ENCODE data around the gene CCNT2. TPM values are rescaled to one million over a fixed set of nuclear protein-coding genes. Genes with fewer than 3 reads are reported as not detected.
"Not testable (repeated sequence)": the region's sequence is repeated elsewhere in the genome, so short reads cannot be mapped to it uniquely, and the experiment has no call there.

CCNT2 gene
- total and polyA plus RNA-seq, 4 experiments from 2014 or later, result 23.1 to 80.6 (median 49.8) TPM

- H3K4me3 ChIP-seq (ENCODE audit: low read length in 2 of 2), result no peak overlapping the region
- H3K4me3 Mint-ChIP-seq, result no peak overlapping the region
- CTCF ChIA-PET (ENCODE audit: partially characterized antibody), result no interaction called here
- H3K27ac Mint-ChIP-seq, result no peak overlapping the region
- H3K27me3 Mint-ChIP-seq, result peaks cover 2 to 5% of the 10 kb centered on the region in 2 donors
- no peak overlapping the region for H3K27ac ChIP-seq (ENCODE audit: low read depth, low read length)
- H3K36me3 Mint-ChIP-seq, result peaks cover 12 to 17% of the 10 kb centered on the region in 2 donors
- intact Hi-C loops (cut with micrococcal nuclease), result no loop called here
- no peaks in the 10 kb centered on the region for H3K4me1 ChIP-seq (ENCODE audit: insufficient read depth, low read length)
- no peaks in the 10 kb centered on the region for H3K4me1 Mint-ChIP-seq
- H3K36me3 ChIP-seq (ENCODE audit: insufficient read depth, low read length), result no peaks in the 10 kb centered on the region
- H3K9me3 Mint-ChIP-seq, result peaks cover 6 to 52% (median 39%) of the 10 kb centered on the region in 8 donors
- DNase-seq, result no peak
- H3K27me3 ChIP-seq (ENCODE audit: insufficient read depth, low read length), result no peaks in the 10 kb centered on the region
- H3K9me3 ChIP-seq (ENCODE audit: control insufficient read depth in 1 of 2, low read length in 2 of 2), result peaks cover 0 to 7% of the 10 kb centered on the region in 2 donors
- POLR2A ChIA-PET (ENCODE audit: partially characterized antibody), result no interaction called here
Measured at GRCh38 chr2:134973241-134974138, 54.9 kb downstream of the CCNT2 start.

GRCh38 chr2:134975281-134976009, 56.8 kb downstream of the CCNT2 start:
- Histone ChIP-seq H3K27me3 (ENCODE audit: insufficient read depth, low read length) (no peaks in the 10 kb centered on the region), H3K36me3 (ENCODE audit: insufficient read depth, low read length) (no peaks in the 10 kb centered on the region), H3K9me3 (ENCODE audit: control insufficient read depth in 1 of 2, low read length in 2 of 2) (peaks cover 0 to 7% of the 10 kb centered on the region in 2 donors), H3K4me1 (ENCODE audit: insufficient read depth, low read length) (no peaks in the 10 kb centered on the region), H3K4me3 (ENCODE audit: low read length in 2 of 2) (no peak overlapping the region), H3K27ac (ENCODE audit: low read depth, low read length) (no peak overlapping the region)
- POLR2A ChIA-PET (ENCODE audit: partially characterized antibody), result no interaction called here
- intact Hi-C loops (cut with micrococcal nuclease), result no loop called here
- Mint-ChIP-seq H3K9me3 (peaks cover 6 to 41% (median 34%) of the 10 kb centered on the region in 8 donors), H3K4me1 (no peaks in the 10 kb centered on the region), H3K36me3 (peaks cover 10 to 17% of the 10 kb centered on the region in 2 donors), H3K4me3 (no peak overlapping the region), H3K27ac (no peak overlapping the region), H3K27me3 (peaks cover 6 to 10% of the 10 kb centered on the region in 2 donors)
- no peak for DNase-seq
- CTCF ChIA-PET (ENCODE audit: partially characterized antibody), result no interaction called here

GRCh38 chr2:134976074-134976702, 57.6 kb downstream of the CCNT2 start:
- intact Hi-C loops (cut with micrococcal nuclease), result no loop called here
- Histone ChIP-seq H3K9me3 (ENCODE audit: control insufficient read depth in 1 of 2, low read length in 2 of 2) (peaks cover 0 to 7% of the 10 kb centered on the region in 2 donors), H3K4me3 (ENCODE audit: low read length in 2 of 2) (no peak overlapping the region), H3K36me3 (ENCODE audit: insufficient read depth, low read length) (no peaks in the 10 kb centered on the region), H3K4me1 (ENCODE audit: insufficient read depth, low read length) (no peaks in the 10 kb centered on the region), H3K27me3 (ENCODE audit: insufficient read depth, low read length) (no peaks in the 10 kb centered on the region), H3K27ac (ENCODE audit: low read depth, low read length) (no peak overlapping the region)
- Mint-ChIP-seq H3K36me3 (peaks cover 8 to 17% of the 10 kb centered on the region in 2 donors), H3K27me3 (peaks cover 5 to 14% of the 10 kb centered on the region in 2 donors), H3K4me1 (no peaks in the 10 kb centered on the region), H3K9me3 (peaks cover 6 to 38% (median 27%) of the 10 kb centered on the region in 8 donors), H3K4me3 (no peak overlapping the region), H3K27ac (no peak overlapping the region)
- POLR2A ChIA-PET (ENCODE audit: partially characterized antibody), result no interaction called here
- DNase-seq, result no peak
- CTCF ChIA-PET (ENCODE audit: partially characterized antibody), result interaction anchor here (2.7 kb wide), 1 partner anchor 28 kb away, joined by 9 read pairs; no protein-coding TSS in a partner anchor

- H3K4me3 ChIP-seq (ENCODE audit: low read length in 2 of 2); H3K27ac Mint-ChIP-seq; H3K27me3 ChIP-seq (ENCODE audit: insufficient read depth, low read length); POLR2A ChIA-PET (ENCODE audit: partially characterized antibody); H3K4me1 Mint-ChIP-seq; H3K4me3 Mint-ChIP-seq; H3K4me1 ChIP-seq (ENCODE audit: insufficient read depth, low read length); DNase-seq; H3K9me3 ChIP-seq (ENCODE audit: control insufficient read depth in 1 of 2, low read length in 2 of 2); intact Hi-C loops (cut with micrococcal nuclease); H3K27ac ChIP-seq (ENCODE audit: low read depth, low read length); H3K36me3 ChIP-seq (ENCODE audit: insufficient read depth, low read length): not testable (repeated sequence)
- CTCF ChIA-PET (ENCODE audit: partially characterized antibody), result interaction anchor here (0.7 to 2.7 kb wide), 4 partner anchors 24 to 821 kb away, joined by 3 to 9 read pairs (median 4); no protein-coding TSS in a partner anchor
- peaks cover 6 to 32% (median 25%) of the 10 kb centered on the region in 8 donors for H3K9me3 Mint-ChIP-seq
- H3K27me3 Mint-ChIP-seq, result peaks cover 5 to 14% of the 10 kb centered on the region in 2 donors
- peaks cover 8 to 17% of the 10 kb centered on the region in 2 donors for H3K36me3 Mint-ChIP-seq
Measured at GRCh38 chr2:134977104-134977503, 58.5 kb downstream of the CCNT2 start.

- ChIA-PET CTCF (ENCODE audit: partially characterized antibody) (interaction anchor here (0.5 to 2.7 kb wide), 2 partner anchors 25 to 169 kb away, joined by 4 to 9 read pairs; no protein-coding TSS in a partner anchor), POLR2A (ENCODE audit: partially characterized antibody) (no interaction called here)
- Mint-ChIP-seq H3K4me1 (no peaks in the 10 kb centered on the region), H3K27ac (no peak overlapping the region), H3K4me3 (no peak overlapping the region), H3K27me3 (peaks cover 5 to 14% of the 10 kb centered on the region in 2 donors), H3K36me3 (peaks cover 5 to 16% of the 10 kb centered on the region in 2 donors), H3K9me3 (peaks cover 5 to 21% (median 15%) of the 10 kb centered on the region in 8 donors)
- intact Hi-C loops (cut with micrococcal nuclease), result no loop called here
- Histone ChIP-seq H3K4me3 (ENCODE audit: low read length in 2 of 2) (no peak overlapping the region), H3K27me3 (ENCODE audit: insufficient read depth, low read length) (no peaks in the 10 kb centered on the region), H3K36me3 (ENCODE audit: insufficient read depth, low read length) (no peaks in the 10 kb centered on the region), H3K27ac (ENCODE audit: low read depth, low read length) (no peak overlapping the region), H3K9me3 (ENCODE audit: control insufficient read depth in 1 of 2, low read length in 2 of 2) (peaks cover 0 to 6% of the 10 kb centered on the region in 2 donors), H3K4me1 (ENCODE audit: insufficient read depth, low read length) (no peaks in the 10 kb centered on the region)
- no peak for DNase-seq
Measured at GRCh38 chr2:134979221-134979620, 60.6 kb downstream of the CCNT2 start.

- Mint-ChIP-seq H3K4me3 (no peak overlapping the region), H3K9me3 (peaks cover 0 to 14% (median 10%) of the 10 kb centered on the region in 8 donors), H3K27ac (no peak overlapping the region), H3K27me3 (peaks cover 5 to 14% of the 10 kb centered on the region in 2 donors), H3K4me1 (no peaks in the 10 kb centered on the region), H3K36me3 (peaks cover 1 to 9% of the 10 kb centered on the region in 2 donors)
- H3K9me3 ChIP-seq (ENCODE audit: control insufficient read depth in 1 of 2, low read length in 2 of 2), result no peaks in the 10 kb centered on the region
- DNase-seq, result no peak
- intact Hi-C loops (cut with micrococcal nuclease), result no loop called here
- ChIA-PET POLR2A (ENCODE audit: partially characterized antibody) (no interaction called here), CTCF (ENCODE audit: partially characterized antibody) (no interaction called here)
- no peaks in the 10 kb centered on the region for H3K27me3 ChIP-seq (ENCODE audit: insufficient read depth, low read length)
- H3K36me3 ChIP-seq (ENCODE audit: insufficient read depth, low read length), result no peaks in the 10 kb centered on the region
- H3K4me1 ChIP-seq (ENCODE audit: insufficient read depth, low read length), result no peaks in the 10 kb centered on the region
- H3K4me3 ChIP-seq (ENCODE audit: low read length in 2 of 2), result no peak overlapping the region
- H3K27ac ChIP-seq (ENCODE audit: low read depth, low read length), result no peak overlapping the region
Measured at GRCh38 chr2:134980639-134981038, 62.0 kb downstream of the CCNT2 start.

GRCh38 chr2:134982603-134983002, 64.0 kb downstream of the CCNT2 start:
- no peaks in the 10 kb centered on the region for H3K9me3 ChIP-seq (ENCODE audit: control insufficient read depth in 1 of 2, low read length in 2 of 2)
- ChIA-PET POLR2A (ENCODE audit: partially characterized antibody) (no interaction called here), CTCF (ENCODE audit: partially characterized antibody) (no interaction called here)
- H3K36me3 Mint-ChIP-seq, result peaks cover 0 to 9% of the 10 kb centered on the region in 2 donors
- H3K27ac ChIP-seq (ENCODE audit: low read depth, low read length), result no peak overlapping the region
- peaks cover 5 to 12% of the 10 kb centered on the region in 2 donors for H3K27me3 Mint-ChIP-seq
- no peak for DNase-seq
- no peak overlapping the region for H3K27ac Mint-ChIP-seq
- intact Hi-C loops (cut with micrococcal nuclease), result no loop called here
- H3K36me3 ChIP-seq (ENCODE audit: insufficient read depth, low read length), result no peaks in the 10 kb centered on the region
- peaks cover 0 to 14% (median 8%) of the 10 kb centered on the region in 8 donors for H3K9me3 Mint-ChIP-seq
- H3K4me3 Mint-ChIP-seq, result no peak overlapping the region
- H3K4me1 Mint-ChIP-seq, result no peaks in the 10 kb centered on the region
- H3K4me3 ChIP-seq (ENCODE audit: low read length in 2 of 2), result no peak overlapping the region
- H3K27me3 ChIP-seq (ENCODE audit: insufficient read depth, low read length), result no peaks in the 10 kb centered on the region
- H3K4me1 ChIP-seq (ENCODE audit: insufficient read depth, low read length), result no peaks in the 10 kb centered on the region
